NCI-H2029 treated with DMSO at 0.1 percent for 48 hours (cell line): ENCODE results near the gene KLHL26.
A peak's percentile ranks its signal among the peaks of the same experiment; 100 is the strongest.
"Not testable (repeated sequence)": the region's sequence is repeated elsewhere in the genome, so short reads cannot be mapped to it uniquely, and the experiment has no call there.

Experiments
- DNase-seq: peaks from one replicate; lab custom pipeline; 2025; lab: John Stamatoyannopoulos, UW

The KLHL26 gene

DNA sequence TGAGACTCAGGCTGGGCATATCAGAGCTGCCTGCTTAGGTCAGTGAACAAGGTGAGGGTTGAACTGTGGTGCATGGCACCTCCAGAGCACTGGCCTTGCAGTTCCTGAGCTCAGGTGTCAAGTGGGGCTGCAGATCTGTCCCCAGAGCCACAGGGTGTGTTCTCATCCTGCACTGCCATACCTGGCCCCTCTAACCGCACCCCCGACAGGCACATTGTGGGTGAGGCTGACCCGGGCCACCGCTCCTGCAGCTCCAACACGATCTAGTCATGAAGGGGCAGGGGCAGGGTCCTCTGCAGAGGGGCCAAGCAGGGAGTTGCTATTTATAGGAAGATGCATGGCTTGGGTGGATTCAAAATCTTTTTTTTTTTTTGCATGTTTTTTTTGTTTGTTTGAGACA is 30.0 kb downstream of the KLHL26 start:
- no peak for DNase-seq

DNA sequence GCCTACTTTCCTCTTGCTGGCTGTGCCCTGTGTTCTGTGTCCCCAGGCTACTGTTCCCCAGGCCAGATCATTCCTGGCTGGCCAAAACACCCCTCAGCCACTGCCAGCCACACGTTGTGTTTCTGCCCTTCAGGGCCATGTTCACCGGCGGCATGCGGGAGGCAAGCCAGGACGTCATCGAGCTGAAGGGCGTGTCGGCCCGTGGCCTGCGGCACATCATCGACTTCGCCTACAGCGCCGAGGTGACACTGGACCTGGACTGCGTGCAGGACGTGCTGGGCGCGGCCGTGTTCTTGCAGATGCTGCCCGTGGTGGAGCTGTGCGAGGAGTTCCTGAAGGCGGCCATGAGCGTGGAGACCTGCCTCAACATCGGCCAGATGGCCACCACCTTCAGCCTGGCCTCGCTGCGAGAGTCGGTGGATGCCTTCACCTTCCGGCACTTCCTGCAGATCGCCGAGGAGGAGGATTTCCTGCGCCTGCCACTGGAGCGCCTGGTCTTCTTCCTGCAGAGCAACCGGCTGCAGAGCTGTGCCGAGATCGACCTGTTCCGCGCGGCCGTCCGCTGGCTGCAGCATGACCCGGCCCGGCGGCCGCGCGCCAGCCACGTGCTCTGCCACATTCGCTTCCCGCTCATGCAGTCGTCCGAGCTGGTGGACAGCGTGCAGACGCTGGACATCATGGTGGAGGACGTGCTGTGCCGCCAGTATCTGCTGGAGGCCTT is 30.9 kb downstream of the KLHL26 start:
- no peak for DNase-seq

DNA sequence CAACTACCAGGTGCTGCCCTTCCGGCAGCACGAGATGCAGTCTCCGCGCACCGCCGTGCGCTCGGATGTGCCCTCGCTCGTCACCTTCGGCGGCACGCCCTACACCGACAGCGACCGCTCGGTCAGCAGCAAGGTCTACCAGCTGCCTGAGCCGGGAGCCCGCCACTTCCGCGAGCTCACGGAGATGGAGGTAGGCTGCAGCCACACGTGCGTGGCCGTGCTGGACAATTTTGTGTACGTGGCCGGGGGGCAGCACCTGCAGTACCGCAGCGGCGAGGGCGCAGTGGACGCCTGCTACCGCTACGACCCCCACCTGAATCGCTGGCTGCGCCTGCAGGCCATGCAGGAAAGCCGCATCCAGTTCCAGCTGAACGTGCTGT is 31.4 kb downstream of the KLHL26 start:
- DNase-seq: no peak

DNA sequence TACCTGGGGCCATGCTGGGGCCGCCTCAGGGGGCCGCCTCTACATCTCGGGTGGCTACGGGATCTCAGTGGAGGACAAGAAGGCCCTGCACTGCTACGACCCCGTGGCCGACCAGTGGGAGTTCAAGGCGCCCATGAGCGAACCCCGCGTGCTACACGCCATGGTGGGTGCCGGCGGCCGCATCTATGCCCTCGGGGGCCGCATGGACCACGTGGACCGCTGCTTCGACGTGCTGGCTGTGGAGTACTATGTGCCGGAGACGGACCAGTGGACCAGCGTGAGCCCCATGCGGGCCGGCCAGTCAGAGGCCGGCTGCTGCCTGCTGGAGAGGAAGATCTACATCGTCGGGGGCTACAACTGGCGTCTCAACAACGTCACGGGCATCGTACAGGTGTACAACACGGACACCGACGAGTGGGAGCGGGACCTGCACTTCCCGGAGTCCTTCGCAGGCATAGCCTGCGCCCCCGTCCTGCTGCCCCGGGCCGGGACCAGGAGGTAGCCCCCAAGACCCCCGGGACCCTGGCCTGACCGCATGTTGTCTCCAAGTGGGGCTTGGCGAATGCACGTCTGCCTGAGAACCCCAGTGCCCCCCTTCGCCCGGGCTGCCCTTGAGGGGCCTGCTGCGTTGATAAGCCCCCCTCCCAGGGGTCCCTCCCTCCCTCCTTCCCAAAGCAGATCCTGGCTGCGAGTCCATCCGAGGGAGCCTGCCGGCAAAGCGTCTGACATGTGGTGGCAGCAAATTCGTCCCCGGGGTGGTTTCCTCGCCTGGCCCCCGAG is 32.1 kb downstream of the KLHL26 start:
- DNase-seq: no peak

DNA sequence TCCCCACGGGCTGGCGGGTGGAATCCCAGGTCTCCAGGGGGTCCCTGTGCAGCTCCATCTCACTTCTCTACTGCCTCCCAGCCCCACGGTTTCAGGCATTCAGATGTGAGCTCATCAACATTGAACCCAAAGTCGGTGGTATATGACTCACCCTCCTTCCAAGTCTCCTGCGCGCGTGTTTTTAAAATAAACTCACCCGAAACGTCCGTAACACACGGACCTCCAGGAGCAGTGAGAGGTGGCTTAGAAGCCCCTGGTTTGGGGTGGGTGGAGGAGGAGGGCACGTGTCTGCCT is 32.6 kb downstream of the KLHL26 start:
- no peak for DNase-seq

DNA sequence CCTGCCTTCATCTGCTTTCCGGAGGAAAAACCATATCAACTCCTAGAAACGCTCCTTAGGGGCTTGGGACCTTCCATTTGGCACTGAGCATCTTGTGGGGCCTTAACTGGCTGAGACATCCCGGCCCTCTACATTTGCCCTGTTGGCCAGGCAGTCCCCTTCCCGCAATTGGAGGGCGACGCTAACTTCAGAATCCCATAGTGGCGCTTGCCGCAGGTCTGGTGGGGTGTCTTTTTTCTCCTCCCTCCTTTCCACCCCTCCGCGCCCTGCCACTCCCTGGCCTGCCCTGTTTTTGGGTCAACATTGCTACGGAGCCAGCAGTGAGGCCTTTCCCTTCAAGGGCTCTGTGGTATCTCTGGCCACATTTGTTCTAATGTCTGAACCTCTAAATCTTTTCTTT is 33.1 kb downstream of the KLHL26 start:
- no peak for DNase-seq

DNA sequence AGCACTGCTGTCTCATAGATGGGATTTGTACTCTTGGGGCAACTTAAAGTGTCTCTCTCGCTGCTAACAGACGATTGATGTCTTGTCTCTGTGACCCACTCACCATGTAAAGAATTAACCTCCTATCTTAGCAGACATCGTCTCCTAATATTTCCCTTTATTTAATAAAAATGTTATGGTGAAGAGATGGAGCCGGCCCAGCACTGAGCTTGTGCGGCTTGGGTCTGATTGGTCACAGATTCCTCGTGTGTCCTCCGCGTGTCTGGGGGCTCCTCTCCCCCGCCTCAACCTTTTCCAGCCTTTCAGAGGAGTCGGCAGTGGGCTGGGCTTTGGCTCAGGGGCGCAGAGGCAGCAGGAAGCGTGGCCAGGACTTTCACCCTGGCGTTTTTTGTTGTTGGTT is 33.5 kb downstream of the KLHL26 start:
- no peak for DNase-seq

DNA sequence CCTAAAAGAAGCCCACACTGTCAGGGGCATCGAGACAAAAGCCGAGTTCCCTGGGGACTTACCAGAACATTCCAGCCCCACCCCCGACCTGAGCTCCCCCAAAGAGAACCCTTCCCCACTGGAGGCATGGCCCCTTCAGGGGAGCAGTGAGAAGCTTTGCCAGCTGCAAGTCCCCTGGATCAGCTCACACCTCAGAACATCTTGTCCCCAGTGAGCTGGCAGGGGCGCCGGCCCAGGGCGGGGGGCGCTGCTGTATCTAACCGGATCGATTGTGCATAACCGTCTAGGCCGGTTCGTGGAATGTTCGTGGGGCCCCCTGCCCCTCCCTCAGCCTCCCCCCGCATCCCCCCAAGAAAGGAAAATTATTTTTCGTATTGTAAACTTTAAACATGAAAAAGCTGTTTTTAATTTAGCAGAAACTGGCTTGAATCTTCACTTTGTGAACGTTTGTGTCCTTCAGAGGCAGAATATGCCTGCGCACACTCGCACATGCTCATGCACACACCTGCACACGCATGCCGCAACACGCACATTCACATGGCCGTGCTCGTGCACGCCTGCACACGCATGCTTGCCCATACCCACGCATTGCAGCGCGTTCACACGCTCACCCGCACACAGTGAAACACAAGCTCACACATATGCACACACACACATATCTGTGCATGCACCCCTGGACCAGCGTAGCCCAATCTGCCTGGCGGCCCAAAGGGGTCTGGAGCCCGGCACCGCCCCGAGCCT is 34.6 kb downstream of the KLHL26 start:
- no peak for DNase-seq

DNA sequence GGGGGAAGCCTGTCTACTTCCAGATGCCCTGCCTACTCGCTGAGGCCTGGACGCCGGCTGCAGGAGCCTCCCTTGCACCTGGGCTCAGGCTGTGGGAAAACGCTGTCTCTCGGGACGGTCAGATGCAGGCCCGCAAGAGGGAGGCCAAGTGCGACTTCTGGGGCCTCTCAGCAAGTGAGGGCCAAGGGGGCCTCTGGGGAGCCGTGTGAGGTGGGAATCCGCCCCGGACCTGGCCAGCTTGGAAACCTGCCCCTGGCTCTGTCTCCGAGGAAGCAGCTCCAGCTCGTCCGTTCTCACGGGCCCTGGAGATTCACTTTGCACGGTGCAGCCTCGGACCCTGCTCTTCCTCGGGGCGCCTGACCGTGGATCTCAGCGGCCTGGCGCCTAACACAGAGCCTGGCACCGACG is 35.2 kb downstream of the KLHL26 start:
- DNase-seq: no peak

DNA sequence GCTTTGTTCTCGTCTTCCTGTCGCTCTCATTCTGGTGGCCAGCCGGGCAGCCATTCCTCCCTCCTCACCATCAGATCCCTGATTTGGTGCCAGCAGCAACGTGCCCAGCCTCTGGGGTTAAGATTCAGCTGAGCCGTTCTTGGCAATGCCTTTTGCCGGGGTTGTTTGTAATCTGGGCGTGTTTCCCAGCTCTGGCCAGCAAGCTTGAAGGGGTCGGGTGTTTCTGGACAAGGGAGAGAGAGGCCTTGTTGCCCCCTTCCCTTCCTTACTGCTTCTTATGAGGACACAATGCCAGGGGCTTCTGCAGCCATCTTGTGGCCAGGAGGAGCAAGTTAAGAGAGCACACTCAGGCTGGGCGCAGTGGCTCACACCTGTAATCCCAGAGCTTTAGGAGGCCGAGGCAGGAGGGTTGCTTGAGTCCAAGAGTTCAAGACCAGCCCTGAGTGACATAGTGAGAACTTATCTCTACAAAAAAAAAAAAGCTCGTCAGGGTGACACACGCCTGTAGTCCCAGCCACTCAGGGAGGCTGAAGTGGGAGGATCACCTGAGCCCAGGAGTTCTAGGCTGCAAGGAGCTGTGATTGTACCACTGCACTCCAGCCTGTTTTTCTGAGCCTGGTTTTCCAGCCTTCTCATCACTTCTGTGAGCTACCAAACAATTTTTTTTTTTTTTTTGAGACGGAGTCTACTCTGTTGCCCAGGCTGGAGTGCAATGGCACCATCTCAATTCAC is 35.9 kb downstream of the KLHL26 start:
- no peak for DNase-seq

DNA sequence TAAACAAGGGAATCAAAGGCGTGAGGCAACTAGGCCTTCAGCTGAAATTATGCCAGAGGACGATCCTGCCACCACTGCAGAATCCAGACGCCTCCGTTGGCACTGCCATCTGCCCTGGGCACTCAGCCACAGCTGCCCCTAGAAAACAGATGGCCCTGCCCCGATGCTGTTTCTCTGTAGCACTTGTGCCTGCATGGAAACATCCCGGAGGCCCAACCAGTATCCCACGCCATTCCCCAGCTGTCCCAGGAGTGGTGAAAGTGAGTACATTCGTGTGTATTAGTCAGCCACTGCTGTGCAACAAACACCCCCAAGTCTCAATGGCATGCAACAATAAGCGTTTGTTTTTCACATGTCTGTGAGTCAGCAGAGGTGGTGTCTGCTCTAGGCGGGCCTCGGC is 37.8 kb downstream of the KLHL26 start:
- peak; percentile 47 for DNase-seq

DNA sequence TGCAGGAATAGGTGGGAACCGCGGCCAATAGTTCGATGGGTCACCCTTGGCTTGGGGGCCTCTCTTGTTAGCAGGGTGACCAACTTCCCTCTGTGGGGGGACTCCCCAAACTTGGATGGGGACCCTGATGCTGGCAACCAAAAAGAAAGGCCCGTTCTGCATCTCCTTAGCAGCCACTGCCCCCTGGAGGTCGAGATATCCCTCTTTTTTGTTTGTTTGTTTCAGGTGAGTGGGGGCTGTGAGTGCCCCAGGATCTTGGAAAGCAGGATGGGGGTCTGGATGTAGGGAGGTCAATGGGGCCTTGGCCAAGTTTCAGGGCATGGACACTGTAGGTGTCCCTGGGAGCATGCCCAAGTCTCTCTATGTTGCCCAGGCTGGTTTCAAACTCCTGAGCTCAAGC is 39.0 kb downstream of the KLHL26 start:
- no peak for DNase-seq

DNA sequence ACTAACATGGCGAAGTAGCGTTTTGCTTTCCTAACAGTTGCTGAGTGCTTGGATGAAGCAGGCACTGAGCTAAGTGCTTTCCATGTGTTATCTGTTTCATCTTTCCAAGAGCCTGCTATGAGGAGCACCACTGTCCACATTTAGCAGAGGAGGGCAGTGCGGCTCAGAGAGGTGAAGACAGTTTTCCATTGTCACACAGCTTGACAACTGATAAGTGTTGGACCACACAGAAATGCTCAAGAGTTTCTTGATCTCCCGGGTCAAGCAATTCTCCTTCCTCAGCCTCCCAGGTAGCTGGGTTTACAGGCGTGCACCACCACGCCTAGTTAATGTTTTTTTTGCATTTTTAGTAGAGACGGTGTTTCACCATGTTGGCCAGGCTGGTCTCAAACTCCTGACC is 39.9 kb downstream of the KLHL26 start:
- DNase-seq: no peak

DNA sequence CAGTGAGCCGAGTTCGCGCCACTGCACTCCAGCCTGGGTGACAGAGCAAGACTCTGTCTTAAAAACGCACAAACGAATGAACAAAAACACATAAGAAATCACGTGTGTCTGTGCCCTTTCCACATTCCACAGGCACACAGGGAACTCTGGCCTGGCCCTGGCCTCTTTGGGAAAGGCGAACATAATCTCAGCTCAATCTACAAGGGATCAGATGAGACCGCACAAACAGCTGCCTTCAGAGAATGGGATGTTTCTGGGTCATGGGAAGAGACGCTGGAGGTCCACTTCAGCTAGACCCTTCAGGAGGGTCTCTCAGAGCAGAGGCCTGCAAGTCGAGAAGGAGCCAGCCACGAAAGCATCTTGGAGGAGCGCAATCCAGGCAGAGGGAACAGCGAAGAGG is 40.3 kb downstream of the KLHL26 start:
- no peak for DNase-seq

DNA sequence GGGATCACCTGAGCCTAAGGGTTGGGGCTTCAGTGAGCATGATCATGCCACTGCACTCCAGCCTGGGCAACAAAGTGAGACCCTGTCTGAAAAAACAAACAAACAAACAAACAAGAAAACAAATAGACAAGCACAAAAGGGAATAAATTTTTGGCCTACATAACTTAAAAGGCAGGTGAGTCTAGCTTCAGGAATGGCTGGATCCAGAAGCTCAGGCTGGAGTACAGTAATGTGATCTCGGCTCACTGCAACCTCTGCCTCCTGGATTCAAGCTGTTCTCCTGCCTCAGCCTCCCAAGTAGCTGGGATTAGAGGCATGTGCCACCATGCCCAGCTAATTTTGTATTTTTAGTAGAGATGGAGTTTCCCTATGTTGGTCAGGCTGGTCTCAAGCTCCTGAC is 43.3 kb downstream of the KLHL26 start:
- DNase-seq: not testable (repeated sequence)

DNA sequence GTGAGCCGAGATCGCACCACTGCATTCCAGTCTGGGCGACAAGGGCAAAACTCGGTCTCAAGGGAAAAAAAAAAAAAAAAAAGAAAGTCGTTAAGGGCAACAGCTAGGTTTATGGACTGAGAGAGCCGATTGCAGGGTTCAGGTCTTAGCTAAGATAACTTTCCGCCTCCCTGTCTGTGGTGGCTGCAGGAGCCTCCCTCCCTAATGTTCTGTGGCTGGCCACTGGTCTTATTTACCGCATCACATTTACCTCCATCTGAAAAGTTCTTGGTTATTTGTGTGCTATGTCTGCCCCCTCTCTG is 45.9 kb downstream of the KLHL26 start:
- no peak for DNase-seq

DNA sequence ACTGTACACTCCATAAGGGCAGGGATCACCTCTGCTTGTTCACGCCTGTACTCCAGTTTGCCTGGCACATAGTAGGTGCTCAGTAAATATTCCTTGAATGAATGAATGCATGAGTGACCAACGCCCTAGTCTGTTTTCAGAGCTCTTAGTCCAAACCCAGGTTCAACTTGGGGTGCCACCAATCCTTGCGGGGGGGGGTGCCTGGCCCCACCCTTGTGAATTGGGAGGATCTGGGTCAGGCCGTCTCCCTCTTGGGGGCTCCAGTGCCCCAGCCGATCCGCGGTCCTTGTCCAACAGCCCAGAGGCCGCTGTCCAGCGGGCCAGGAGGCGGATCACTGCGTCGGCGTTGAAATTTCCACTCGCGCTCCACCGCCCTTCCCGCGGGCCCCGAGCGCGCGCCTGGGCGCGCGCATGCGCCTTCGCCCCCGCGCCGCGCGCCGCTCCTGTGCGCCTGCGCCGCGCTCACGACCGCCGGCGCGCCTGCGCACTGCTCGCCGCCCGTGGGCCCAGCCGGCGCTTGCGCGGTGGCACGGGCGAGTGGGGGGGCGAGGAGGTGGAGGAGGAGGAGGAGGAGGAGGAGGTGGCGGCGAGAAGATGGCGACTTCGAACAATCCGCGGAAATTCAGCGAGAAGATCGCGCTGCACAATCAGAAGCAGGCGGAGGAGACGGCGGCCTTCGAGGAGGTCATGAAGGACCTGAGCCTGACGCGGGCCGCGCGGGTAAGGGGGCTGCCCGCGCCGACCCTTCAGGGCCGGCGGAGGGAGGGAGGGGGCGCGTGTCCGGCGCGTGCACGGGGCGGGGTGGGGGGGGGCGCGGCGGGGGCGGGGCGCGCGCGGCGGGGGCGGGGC is 46.5 kb downstream of the KLHL26 start, which contains the start of gene CRTC1:
Gene CRTC1 (plus strand): TSS at position 572 of the 849 bp plus-strand sequence. CDS start 23 bp downstream, at position 595.
- peak; percentile 49 for DNase-seq

DNA sequence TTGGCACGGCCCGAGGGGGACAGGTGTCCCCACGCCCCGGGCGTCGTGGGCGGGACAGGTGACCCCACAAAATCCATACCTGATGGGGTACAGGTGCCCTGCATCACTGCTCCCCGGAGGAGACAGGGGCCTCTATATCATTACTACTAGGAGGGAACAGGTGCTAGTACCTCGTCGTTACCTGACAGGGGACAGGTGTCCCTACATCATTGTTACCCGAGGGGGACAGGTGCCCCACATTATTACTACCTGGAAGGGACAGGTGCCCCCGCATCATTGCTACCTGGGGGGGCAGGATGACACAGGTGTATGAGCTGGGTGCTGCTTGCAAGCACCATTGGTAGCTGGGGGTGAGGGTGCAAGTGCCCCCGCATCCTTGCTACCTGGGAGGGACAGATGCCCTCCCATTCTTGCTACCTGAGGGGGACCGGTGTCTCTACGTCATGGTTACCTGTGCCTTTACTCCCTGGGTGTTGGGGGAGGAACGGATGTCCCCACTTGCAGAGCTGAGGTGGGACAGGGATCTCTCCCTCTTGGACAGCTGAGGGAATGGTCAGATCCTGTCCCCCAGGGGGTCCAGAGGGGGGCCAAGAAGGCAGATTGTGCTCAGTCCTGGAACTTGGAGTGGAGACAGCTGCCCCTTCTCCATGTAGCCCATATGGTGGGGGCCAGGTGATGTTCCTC is 47.3 kb downstream of the KLHL26 start:
- no peak for DNase-seq

DNA sequence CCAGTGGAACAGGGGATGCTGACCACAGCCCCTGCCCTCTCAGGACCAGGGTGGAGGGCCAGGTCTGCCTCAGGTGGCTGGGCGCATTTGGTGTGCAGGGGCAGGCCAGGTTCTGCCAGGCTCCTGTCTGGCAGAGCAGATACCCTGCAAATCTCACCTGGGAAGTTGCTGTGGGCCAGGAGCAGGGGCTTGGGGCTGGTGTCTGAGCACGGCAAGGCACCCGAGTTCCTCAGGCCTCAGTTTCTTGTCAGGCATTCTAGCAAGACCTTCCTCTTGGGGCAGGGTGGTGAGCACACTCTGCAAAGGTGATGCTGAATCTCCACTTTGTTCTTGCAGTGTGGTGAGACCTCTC is 47.8 kb downstream of the KLHL26 start:
- DNase-seq: no peak

DNA sequence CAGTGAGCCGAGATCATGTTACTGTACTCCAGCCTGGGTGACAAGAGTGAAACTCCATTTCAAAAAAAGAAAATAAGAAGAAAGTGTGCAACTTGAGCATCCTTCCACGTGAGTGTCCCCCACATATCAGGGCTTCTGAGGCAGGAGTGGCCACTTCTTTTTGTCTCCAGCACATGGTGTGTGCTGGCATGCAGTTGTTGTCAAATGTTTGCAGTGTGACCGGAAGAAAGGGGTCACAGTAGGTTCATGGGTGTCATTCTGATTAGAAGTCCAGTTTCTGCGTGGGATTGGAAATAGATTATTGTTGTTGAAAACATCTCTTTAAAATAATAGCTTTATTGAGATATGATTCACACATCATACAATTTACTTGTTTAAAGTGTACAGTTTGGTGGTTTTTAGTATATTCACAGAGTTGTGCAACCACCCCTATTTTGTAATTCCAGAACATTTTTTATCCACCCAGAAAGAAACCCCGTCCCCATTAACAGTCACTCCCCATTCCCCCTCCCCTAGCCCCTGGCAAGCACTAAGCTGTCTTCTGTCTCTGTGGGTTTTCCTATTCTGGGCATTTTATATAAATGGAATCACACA is 48.9 kb downstream of the KLHL26 start:
- no peak for DNase-seq
